GM12878 (cell line): ENCODE results near the gene EGFR. TPM values are rescaled to one million over a fixed set of nuclear protein-coding genes. Genes with fewer than 3 reads are reported as not detected.

Source experiments
- ATAC-seq: fragments of 200-7000 bp; cut with Tn5 transposase; 3 replicates; pipeline ENCODE4 v1.9.1; 2020; ENCODE audit warnings: mild to moderate bottlenecking, moderate library complexity
- BruUV-seq: library from RNA; stranded (reverse); fragments of 400-500 nt; replicated peaks from 2 replicates; lab custom pipeline; 2021; lab: Mats Ljungman, UMichigan
- CTCF ChIA-PET: fragments of 300-600 bp; sonication (Branson Sonifier 250); formaldehyde crosslinking; extraction: SDS; loops from one replicate; lab custom pipeline; 2021; ENCODE audit warnings: inconsistent platforms; lab: Yijun Ruan, JAX
- POLR2A ChIA-PET: fragments of 350-600 bp; formaldehyde crosslinking; extraction: SDS; loops from one replicate; lab custom pipeline; 2021; ENCODE audit warnings: inconsistent platforms; lab: Charles Lee
- RAD21 ChIA-PET: fragments of 300-600 bp; sonication (Branson Sonifier 250); formaldehyde crosslinking; loops from one replicate; lab custom pipeline; 2023; ENCODE audit warnings: antibody characterized with exemption; ENCODE audit not compliant: unreplicated experiment; lab: Charles Lee
- SMC1A ChIA-PET: fragments of 300-600 bp; sonication (Branson Sonifier 250); formaldehyde crosslinking; loops from one replicate; lab custom pipeline; 2023; ENCODE audit not compliant: unreplicated experiment, uncharacterized antibody; lab: Charles Lee
- DNase-seq: peaks from one replicate; pipeline ENCODE4 v3.0.0-alpha.2; 2011; ENCODE audit warnings: low read depth, low spot score
- FAIRE-seq: peaks from 3 replicates; lab custom pipeline; 2011; peaks lifted over from hg19 to GRCh38; lab: Jason Lieb, UNC
- H2AFZ ChIP-seq: 2 replicates; pipeline ENCODE4 v1.6.0; 2011; ENCODE audit warnings: low read depth, low read length, control low read depth; ENCODE audit not compliant: control insufficient read depth
- H3K27ac ChIP-seq: 2 replicates; pipeline ENCODE4 v1.5.1; 2011; ENCODE audit warnings: control low read depth; ENCODE audit not compliant: control insufficient read depth, insufficient read depth
- H3K27me3 ChIP-seq, 2 experiments: replicated peaks in 1 of 2; 2 replicates each; pipeline versions ENCODE4 v1.6.0 to v1.6.1; 2011; ENCODE audit warnings: low read length in 1 of 2; ENCODE audit not compliant: control insufficient read depth in 2 of 2, insufficient read depth in 2 of 2
- H3K36me3 ChIP-seq, 2 experiments: 2 replicates each; pipeline ENCODE4 v1.5.1; 2011; ENCODE audit warnings: low read length in 1 of 2; ENCODE audit not compliant: control insufficient read depth in 2 of 2, insufficient read depth in 2 of 2
- H3K4me1 ChIP-seq: 2 replicates; pipeline ENCODE4 v1.6.1; 2011; ENCODE audit warnings: mild to moderate bottlenecking, low read length, moderate library complexity, mixed read lengths; ENCODE audit not compliant: control insufficient read depth, insufficient read depth
- H3K4me2 ChIP-seq: 2 replicates; pipeline ENCODE4 v1.6.0; 2011; ENCODE audit warnings: control low read depth; ENCODE audit not compliant: control insufficient read depth, insufficient read depth
- H3K4me3 ChIP-seq: fragments of 200-600 bp; sonication (generic); 2 replicates; pipeline ENCODE4 v1.5.1; 2016
- H3K79me2 ChIP-seq: 2 replicates; pipeline ENCODE4 v1.6.0; 2011; ENCODE audit warnings: low read length; ENCODE audit not compliant: control insufficient read depth, insufficient read depth
- H3K9ac ChIP-seq: 2 replicates; pipeline ENCODE4 v1.8.0; 2011; ENCODE audit warnings: low read length, control low read depth, mixed read lengths; ENCODE audit not compliant: control insufficient read depth, insufficient read depth
- H3K9me3 ChIP-seq: replicated peaks from 3 replicates; pipeline ENCODE4 v1.5.1; 2011; ENCODE audit warnings: mild to moderate bottlenecking, low read length; ENCODE audit not compliant: control insufficient read depth, insufficient read depth
- H4K20me1 ChIP-seq: 2 replicates; pipeline ENCODE4 v1.6.0; 2011; ENCODE audit not compliant: control insufficient read depth, insufficient read depth
- ASH2L ChIP-seq: fragments of 300-600, 200-600 bp; sonication (generic); IDR thresholded peaks from 2 replicates; pipeline ENCODE4 v1.6.1; 2017; ENCODE audit warnings: low read depth, mild to moderate bottlenecking, borderline replicate concordance
- BCL3 ChIP-seq: IDR thresholded peaks from 2 replicates; pipeline ENCODE4 v1.6.1; 2011; ENCODE audit warnings: borderline replicate concordance, low read depth, mild to moderate bottlenecking, moderate library complexity, low read length; ENCODE audit not compliant: insufficient read depth, poor library complexity, severe bottlenecking
- CBX3 ChIP-seq: fragments of 200-600 bp; sonication (generic); IDR thresholded peaks from 2 replicates; pipeline ENCODE4 v1.6.1; 2016; ENCODE audit warnings: low read depth, borderline replicate concordance
- CEBPB ChIP-seq, 2 experiments: fragments of 150-350 bp in 1 of 2; IDR thresholded peaks; 2 replicates each; pipeline ENCODE4 v1.6.1; 2012 to 2014; ENCODE audit warnings: low read depth in 2 of 2, low read length in 2 of 2, borderline replicate concordance in 1 of 2, inconsistent platforms in 1 of 2
- CHD2 ChIP-seq: IDR thresholded peaks from 2 replicates; pipeline ENCODE4 v1.6.1; 2011; ENCODE audit warnings: low read depth, low read length, improper control_type of control experiment, borderline replicate concordance
- PAX8 ChIP-seq: fragments of 450-650 bp; IDR thresholded peaks from 2 replicates; pipeline ENCODE4 v1.6.1; 2017; ENCODE audit warnings: mild to moderate bottlenecking, moderate library complexity
- PBX3 ChIP-seq: IDR thresholded peaks from 2 replicates; pipeline ENCODE4 v1.6.1; 2011; ENCODE audit warnings: mild to moderate bottlenecking, low read depth, low read length, moderate library complexity; ENCODE audit not compliant: insufficient replicate concordance
- RUNX3 ChIP-seq: IDR thresholded peaks from 2 replicates; pipeline ENCODE4 v1.6.1; 2012; ENCODE audit warnings: low read length, inconsistent platforms
- SMARCA5 ChIP-seq: fragments of 450-650 bp; IDR thresholded peaks from 2 replicates; pipeline ENCODE4 v1.6.1; 2017; ENCODE audit warnings: mild to moderate bottlenecking
- SUZ12 ChIP-seq: fragments of 200-600 bp; sonication (generic); IDR thresholded peaks from one replicate; pipeline ENCODE4 v1.6.1; 2018; ENCODE audit warnings: antibody characterized with exemption, mild to moderate bottlenecking; ENCODE audit not compliant: unreplicated experiment
- TCF7 ChIP-seq: IDR thresholded peaks from 2 replicates; pipeline ENCODE4 v1.6.1; 2014; ENCODE audit warnings: antibody characterized with exemption, borderline replicate concordance
- ZBED1 ChIP-seq: IDR thresholded peaks from 2 replicates; pipeline ENCODE4 v1.6.1; 2016; ENCODE audit warnings: borderline replicate concordance
- WGBS: methylation state at CpG from one replicate; pipeline ENCODE4 v1.1.6; 2016; ENCODE audit warnings: low lambda C conversion rate; ENCODE audit not compliant: insufficient replicate concordance, insufficient coverage; ENCODE audit errors: missing lambda C conversion rate; 5-methylcytosine and 5-hydroxymethylcytosine counted together
- in situ Hi-C: fragments of 300-500 bp; cut with MboI; formaldehyde crosslinking; loops from 9 replicates; pipeline ENCODE4 v1.14.3; 2018; ENCODE audit warnings: mixed read lengths
- intact Hi-C: fragments of 100-400 bp; cut with micrococcal nuclease; formaldehyde crosslinking; loops from one replicate; pipeline ENCODE4 v1.14.2; 2022; ENCODE audit not compliant: unreplicated experiment
- polyA plus RNA-seq, 11 experiments: library from polyadenylated mRNA; depleted of rRNA in 4 of 11; unstranded in 6 of 11; stranded (reverse) in 5 of 11; fragments of >200 nt; fragmentation: Nextera tagmentation in 4 of 11; fragmentation: Illumina TruSeq in 1 of 11; extraction: Ambion mirVana in 4 of 11; extraction: Trizol in 1 of 11; gene quantifications; 1 replicate in 1 of 11; 2 replicates in 10 of 11; pipeline versions ENCODE4 v1.2.1 to v1.2.3, GENCODE V29; 2011 to 2016; ENCODE audit warnings: inconsistent platforms in 2 of 11, missing spikeins in 2 of 11, low read depth in 1 of 11
- total RNA-seq, 4 experiments: library from RNA; depleted of rRNA in 3 of 4; stranded (reverse); fragments of >200 nt in 3 of 4; fragmentation: Illumina TruSeq in 1 of 4; extraction: Trizol in 1 of 4; gene quantifications; 2 replicates each; pipeline versions ENCODE4 v1.2.1 to v1.2.3, GENCODE V29; 2013 to 2021

Gene EGFR
- total and polyA plus RNA-seq, 10 of the 15 experiments (the other 5 are each of a cell fraction or from before 2014, with no cell fraction given) = 0.01 to 0.31 TPM; not detected in 8

- SMC1A ChIA-PET = no interaction called here
- 86% methylated on average over 1 of the region's 1 CpG for WGBS
Measured at GRCh38 chr7:55174856-55175255, 156.0 kb downstream of the EGFR start.

More at GRCh38 chr7:55174856-55175255, 156.0 kb downstream of the EGFR start:
- BruUV-seq = no TSS peak
- Histone ChIP-seq H3K9me3 (no peaks in the 10 kb centered on the region), H4K20me1 (no peaks in the 10 kb centered on the region), H3K9ac (no peak overlapping the region)
- FAIRE-seq = no peak
- RAD21 ChIA-PET = no interaction called here
- TF ChIP-seq ZBED1 (no peak), SMARCA5 (no peak), PBX3 (no peak), TCF7 (no peak), ASH2L (no peak), CHD2 (no peak), BCL3 (no peak), PAX8 (no peak), SUZ12 (no peak), CEBPB (IDR thresholded peaks at IDR 0.05; ENCODE audit: borderline replicate concordance in 1 of 2, low read depth in 2 of 2, low read length in 2 of 2) (no peak), CBX3 (no peak), RUNX3 (no peak)
- TF ChIP-seq, all 136 proteins: peak for 0
- ATAC-seq (no peak), DNase-seq (no peak)
- ChIA-PET CTCF (no interaction called here), POLR2A (no interaction called here)
- no peak overlapping the region for H3K27ac ChIP-seq
- in situ Hi-C loops (no loop called here), intact Hi-C loops (no loop called here)
- no peak overlapping the region for H3K4me3 ChIP-seq
- H3K4me1 ChIP-seq = no peaks in the 10 kb centered on the region
- H3K36me3 ChIP-seq = no peaks in the 10 kb centered on the region
- no peaks in the 10 kb centered on the region for H3K79me2 ChIP-seq
- H2AFZ ChIP-seq = no peak overlapping the region
- H3K4me2 ChIP-seq = no peak overlapping the region
- peaks cover 0 to 2% of the 10 kb centered on the region in 2 experiments; a peak in 3 of 4 replicates for H3K27me3 ChIP-seq
